GM18520 (cell line): ENCODE data around the gene SSNA1.

ENCODE experiments used
- ATAC-seq: cut with Tn5 transposase; IDR thresholded peaks from one replicate; pipeline ENCODE4 v1.9.1; 2021; ENCODE audit not compliant: unreplicated experiment

Gene SSNA1

GRCh38 chr9:137152844-137153405 lies 35.6 kb upstream of the SSNA1 start:
- ATAC-seq, result no peak

GRCh38 chr9:137156567-137157375 lies 31.7 kb upstream of the SSNA1 start:
- no peak for ATAC-seq

GRCh38 chr9:137157618-137158415 lies 30.7 kb upstream of the SSNA1 start:
- no peak for ATAC-seq

GRCh38 chr9:137158625-137159024 lies 29.9 kb upstream of the SSNA1 start:
- ATAC-seq, result no peak

- ATAC-seq, result no peak
Observed at GRCh38 chr9:137159105-137160053, 29.1 kb upstream of the SSNA1 start.

- ATAC-seq, result no peak
Observed at GRCh38 chr9:137160054-137160425, 28.4 kb upstream of the SSNA1 start.

- no peak for ATAC-seq
Observed at GRCh38 chr9:137160716-137161557, 27.5 kb upstream of the SSNA1 start.

GRCh38 chr9:137161558-137162486 lies 26.7 kb upstream of the SSNA1 start:
- no peak for ATAC-seq

- ATAC-seq, result no peak
Observed at GRCh38 chr9:137162505-137163364, 25.7 kb upstream of the SSNA1 start.

GRCh38 chr9:137163365-137163715 lies 25.1 kb upstream of the SSNA1 start:
- ATAC-seq, result no peak

- ATAC-seq, result no peak
Observed at GRCh38 chr9:137163805-137164204, 24.7 kb upstream of the SSNA1 start.

- no peak for ATAC-seq
Observed at GRCh38 chr9:137164370-137165249, 23.9 kb upstream of the SSNA1 start.

- no peak for ATAC-seq
Observed at GRCh38 chr9:137165250-137165836, 23.1 kb upstream of the SSNA1 start.

GRCh38 chr9:137166380-137167229 lies 21.9 kb upstream of the SSNA1 start:
- no peak for ATAC-seq

- ATAC-seq, result no peak
Observed at GRCh38 chr9:137167277-137167746, 21.2 kb upstream of the SSNA1 start.
